Neural cell (in vitro differentiated cells): ENCODE results near the gene TROAP. TPM values are rescaled to one million over a fixed set of nuclear protein-coding genes. Genes with fewer than 3 reads are reported as not detected.

Experiments
- H2AFZ ChIP-seq: fragments of 200-600, 300-800 bp; sonication (generic), shearing (Covaris generic); 2 replicates; pipeline ENCODE4 v1.6.0; 2014; ENCODE audit warnings: low read depth, mild to moderate bottlenecking, antibody characterized with exemption, low read length, moderate library complexity
- H3F3A ChIP-seq: fragments of 200-600 bp; shearing (Covaris generic); 2 replicates; pipeline ENCODE4 v1.6.1; 2016; ENCODE audit warnings: mild to moderate bottlenecking, moderate library complexity, mixed read lengths, antibody characterized with exemption, low read length; ENCODE audit not compliant: insufficient read depth, poor library complexity, severe bottlenecking
- H3K27ac ChIP-seq: fragments of 200-600, 300-800 bp; sonication (generic), shearing (Covaris generic); 2 replicates; pipeline ENCODE4 v1.5.1; 2014; ENCODE audit warnings: mild to moderate bottlenecking, low read length, moderate library complexity
- H3K27me3 ChIP-seq: fragments of 300-800, 200-600 bp; sonication (generic), shearing (Covaris generic); 2 replicates; pipeline ENCODE4 v1.6.0; 2014; ENCODE audit warnings: mild to moderate bottlenecking, low read depth, low read length, moderate library complexity; ENCODE audit not compliant: insufficient read depth
- H3K36me3 ChIP-seq: fragments of 300-800, 200-600 bp; sonication (generic), shearing (Covaris generic); 2 replicates; pipeline ENCODE4 v1.5.1; 2014; ENCODE audit warnings: mild to moderate bottlenecking, antibody characterized with exemption, low read length, moderate library complexity; ENCODE audit not compliant: insufficient read depth
- H3K4me2 ChIP-seq: fragments of 300-800, 200-600 bp; sonication (generic), shearing (Covaris generic); 2 replicates; pipeline ENCODE4 v1.6.0; 2014; ENCODE audit warnings: mild to moderate bottlenecking, low read length
- H3K4me3 ChIP-seq: fragments of 300-800, 200-600 bp; sonication (generic), shearing (Covaris generic); 2 replicates; pipeline ENCODE4 v1.5.1; 2014; ENCODE audit warnings: mild to moderate bottlenecking, low read length, moderate library complexity
- H3K79me2 ChIP-seq: fragments of 200-600 bp; shearing (Covaris generic); replicated peaks from 2 replicates; pipeline ENCODE4 v1.6.0; 2014; ENCODE audit warnings: mild to moderate bottlenecking, low read length, moderate library complexity; ENCODE audit not compliant: insufficient read depth
- H3K9ac ChIP-seq: fragments of 300-800, 200-600 bp; sonication (generic), shearing (Covaris generic); 2 replicates; pipeline ENCODE4 v1.6.1; 2016; ENCODE audit warnings: mild to moderate bottlenecking, low read length, mixed read lengths
- H3K9me2 ChIP-seq: fragments of 200-600 bp; shearing (Covaris generic); 2 replicates; pipeline ENCODE4 v1.6.1; 2016; ENCODE audit warnings: mild to moderate bottlenecking, low read length, mixed read lengths; ENCODE audit not compliant: insufficient read depth
- H3K9me3 ChIP-seq: fragments of 200-600, 300-800 bp; sonication (generic), shearing (Covaris generic); 2 replicates; pipeline ENCODE4 v1.6.1; 2016; ENCODE audit warnings: mild to moderate bottlenecking, mixed run types, low read length, moderate library complexity, mixed read lengths
- H4K20me1 ChIP-seq: fragments of 200-600 bp; shearing (Covaris generic); 2 replicates; pipeline ENCODE4 v1.6.1; 2016; ENCODE audit warnings: mild to moderate bottlenecking, mixed run types; ENCODE audit not compliant: insufficient read depth
- MXI1 ChIP-seq: fragments of 450-650 bp; conservative IDR thresholded peaks from 2 replicates; pipeline ENCODE4 v1.6.1; 2014; ENCODE audit warnings: antibody characterized with exemption, mild to moderate bottlenecking; ENCODE audit not compliant: poor library complexity, severe bottlenecking
- POLR2AphosphoS5 ChIP-seq: IDR thresholded peaks from 2 replicates; pipeline ENCODE4 v1.6.1; 2012
- RAD21 ChIP-seq: fragments of 450-650 bp; conservative IDR thresholded peaks from 2 replicates; pipeline ENCODE4 v1.6.1; 2014; ENCODE audit warnings: antibody characterized with exemption, mild to moderate bottlenecking, moderate library complexity
- SMC3 ChIP-seq: fragments of 450-650 bp; conservative IDR thresholded peaks from 2 replicates; pipeline ENCODE4 v1.6.1; 2014; ENCODE audit warnings: antibody characterized with exemption, mild to moderate bottlenecking, moderate library complexity; ENCODE audit not compliant: poor library complexity
- TAF1 ChIP-seq: IDR thresholded peaks from 2 replicates; pipeline ENCODE4 v1.6.1; 2012; ENCODE audit warnings: low read depth
- polyA plus RNA-seq: library from polyadenylated mRNA; depleted of rRNA; stranded (reverse); fragments of >200 nt; gene quantifications from 2 replicates; pipeline ENCODE4 v1.2.3, GENCODE V29; 2014
- TF ChIP-seq, protein P1 (sequence below): IDR thresholded peaks from 2 replicates; pipeline ENCODE4 v1.6.1; 2012; ENCODE audit warnings: borderline replicate concordance

The TROAP gene
- polyA plus RNA-seq, 1 donor from 2014 or later, result 1.3 TPM

DNA sequence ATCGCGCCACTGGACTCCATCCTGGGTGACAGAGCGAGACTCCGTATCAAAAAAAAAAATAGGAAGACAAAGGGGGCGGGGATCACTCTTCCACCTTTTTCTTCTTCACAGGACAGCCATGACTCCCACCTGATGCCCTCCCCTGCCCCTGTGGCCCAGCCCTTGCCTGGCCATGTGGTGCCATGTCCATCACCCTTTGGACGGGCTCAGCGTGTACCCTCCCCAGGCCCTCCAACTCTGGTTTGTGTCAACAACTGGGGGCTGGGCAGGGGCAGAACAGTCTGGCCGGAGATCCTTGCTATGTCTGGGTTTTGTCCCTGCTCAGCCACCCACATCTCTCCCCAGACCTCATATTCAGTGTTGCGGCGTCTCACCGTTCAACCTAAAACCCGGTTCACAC is 5.8 kb downstream of the TROAP start:
- H2AFZ ChIP-seq, result no peak overlapping the region
- H3K4me2 ChIP-seq, result no peak overlapping the region

DNA sequence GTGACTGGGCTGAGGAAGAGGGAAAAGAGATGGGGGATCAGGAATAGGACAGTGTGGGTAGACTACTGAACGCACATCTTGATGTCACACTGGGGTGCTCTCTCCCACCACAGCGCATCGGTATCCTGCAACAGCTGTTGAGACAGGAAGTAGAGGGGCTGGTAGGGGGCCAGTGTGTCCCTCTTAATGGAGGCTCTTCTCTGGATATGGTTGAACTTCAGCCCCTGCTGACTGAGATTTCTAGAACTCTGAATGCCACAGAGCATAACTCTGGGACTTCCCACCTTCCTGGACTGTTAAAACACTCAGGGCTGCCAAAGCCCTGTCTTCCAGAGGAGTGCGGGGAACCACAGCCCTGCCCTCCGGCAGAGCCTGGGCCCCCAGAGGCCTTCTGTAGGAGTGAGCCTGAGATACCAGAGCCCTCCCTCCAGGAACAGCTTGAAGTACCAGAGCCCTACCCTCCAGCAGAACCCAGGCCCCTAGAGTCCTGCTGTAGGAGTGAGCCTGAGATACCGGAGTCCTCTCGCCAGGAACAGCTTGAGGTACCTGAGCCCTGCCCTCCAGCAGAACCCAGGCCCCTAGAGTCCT is 7.1 kb downstream of the TROAP start:
- Histone ChIP-seq H3K4me3 (no peak overlapping the region), H3K4me2 (no peak overlapping the region), H3K27me3 (peaks cover 30% of the 10 kb centered on the region), H3K9me3 (no peaks in the 10 kb centered on the region), H4K20me1 (no peaks in the 10 kb centered on the region), H3K9ac (no peak overlapping the region), H3K36me3 (no peaks in the 10 kb centered on the region), H2AFZ (no peak overlapping the region), H3K79me2 (no peaks in the 10 kb centered on the region), H3K27ac (no peak overlapping the region), H3K9me2 (no peaks in the 10 kb centered on the region), H3F3A (no peaks in the 10 kb centered on the region)
- TF ChIP-seq TAF1 (no peak), MXI1 (no peak)

More for the DNA sequence above, 5.8 kb downstream of the TROAP start:
- Histone ChIP-seq H3K4me3 (no peak overlapping the region), H3F3A (no peaks in the 10 kb centered on the region), H3K36me3 (no peaks in the 10 kb centered on the region), H4K20me1 (no peaks in the 10 kb centered on the region), H3K27me3 (peaks cover 18% of the 10 kb centered on the region), H3K9me3 (no peaks in the 10 kb centered on the region), H3K9me2 (no peaks in the 10 kb centered on the region), H3K79me2 (no peaks in the 10 kb centered on the region), H3K9ac (no peak overlapping the region), H3K27ac (no peak overlapping the region)
- TF ChIP-seq RAD21, result no peak

DNA sequence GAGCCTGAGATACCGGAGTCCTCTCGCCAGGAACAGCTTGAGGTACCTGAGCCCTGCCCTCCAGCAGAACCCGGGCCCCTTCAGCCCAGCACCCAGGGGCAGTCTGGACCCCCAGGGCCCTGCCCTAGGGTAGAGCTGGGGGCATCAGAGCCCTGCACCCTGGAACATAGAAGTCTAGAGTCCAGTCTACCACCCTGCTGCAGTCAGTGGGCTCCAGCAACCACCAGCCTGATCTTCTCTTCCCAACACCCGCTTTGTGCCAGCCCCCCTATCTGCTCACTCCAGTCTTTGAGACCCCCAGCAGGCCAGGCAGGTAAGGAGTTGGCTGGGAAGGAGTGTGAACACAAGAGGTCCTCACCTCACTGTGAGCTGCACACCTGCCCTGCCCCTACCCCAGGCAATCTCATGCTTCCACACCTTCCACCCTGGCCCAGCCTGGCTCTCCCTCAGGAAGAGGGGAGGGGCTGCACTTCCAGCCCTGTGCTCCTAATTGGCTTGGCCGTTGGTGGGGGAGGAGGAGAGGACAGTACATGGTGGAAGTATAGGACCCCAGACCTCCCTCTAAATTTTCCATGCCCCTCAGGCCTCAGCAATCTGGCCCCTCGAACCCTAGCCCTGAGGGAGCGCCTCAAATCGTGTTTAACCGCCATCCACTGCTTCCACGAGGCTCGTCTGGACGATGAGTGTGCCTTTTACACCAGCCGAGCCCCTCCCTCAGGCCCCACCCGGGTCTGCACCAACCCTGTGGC is 7.8 kb downstream of the TROAP start:
- no peak overlapping the region for H2AFZ ChIP-seq

More for the DNA sequence above, 7.8 kb downstream of the TROAP start:
- no peaks in the 10 kb centered on the region for H3F3A ChIP-seq
- no peaks in the 10 kb centered on the region for H3K79me2 ChIP-seq
- no peak overlapping the region for H3K4me3 ChIP-seq
- no peaks in the 10 kb centered on the region for H3K9me3 ChIP-seq
- no peaks in the 10 kb centered on the region for H3K9me2 ChIP-seq
- no peak for TF ChIP-seq SMC3
- TF ChIP-seq, protein P1, sequence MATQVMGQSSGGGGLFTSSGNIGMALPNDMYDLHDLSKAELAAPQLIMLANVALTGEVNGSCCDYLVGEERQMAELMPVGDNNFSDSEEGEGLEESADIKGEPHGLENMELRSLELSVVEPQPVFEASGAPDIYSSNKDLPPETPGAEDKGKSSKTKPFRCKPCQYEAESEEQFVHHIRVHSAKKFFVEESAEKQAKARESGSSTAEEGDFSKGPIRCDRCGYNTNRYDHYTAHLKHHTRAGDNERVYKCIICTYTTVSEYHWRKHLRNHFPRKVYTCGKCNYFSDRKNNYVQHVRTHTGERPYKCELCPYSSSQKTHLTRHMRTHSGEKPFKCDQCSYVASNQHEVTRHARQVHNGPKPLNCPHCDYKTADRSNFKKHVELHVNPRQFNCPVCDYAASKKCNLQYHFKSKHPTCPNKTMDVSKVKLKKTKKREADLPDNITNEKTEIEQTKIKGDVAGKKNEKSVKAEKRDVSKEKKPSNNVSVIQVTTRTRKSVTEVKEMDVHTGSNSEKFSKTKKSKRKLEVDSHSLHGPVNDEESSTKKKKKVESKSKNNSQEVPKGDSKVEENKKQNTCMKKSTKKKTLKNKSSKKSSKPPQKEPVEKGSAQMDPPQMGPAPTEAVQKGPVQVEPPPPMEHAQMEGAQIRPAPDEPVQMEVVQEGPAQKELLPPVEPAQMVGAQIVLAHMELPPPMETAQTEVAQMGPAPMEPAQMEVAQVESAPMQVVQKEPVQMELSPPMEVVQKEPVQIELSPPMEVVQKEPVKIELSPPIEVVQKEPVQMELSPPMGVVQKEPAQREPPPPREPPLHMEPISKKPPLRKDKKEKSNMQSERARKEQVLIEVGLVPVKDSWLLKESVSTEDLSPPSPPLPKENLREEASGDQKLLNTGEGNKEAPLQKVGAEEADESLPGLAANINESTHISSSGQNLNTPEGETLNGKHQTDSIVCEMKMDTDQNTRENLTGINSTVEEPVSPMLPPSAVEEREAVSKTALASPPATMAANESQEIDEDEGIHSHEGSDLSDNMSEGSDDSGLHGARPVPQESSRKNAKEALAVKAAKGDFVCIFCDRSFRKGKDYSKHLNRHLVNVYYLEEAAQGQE, result no peak
- TF ChIP-seq POLR2AphosphoS5, result no peak
- H3K27ac ChIP-seq, result no peak overlapping the region
- no peak overlapping the region for H3K9ac ChIP-seq
- peaks cover 37% of the 10 kb centered on the region for H3K27me3 ChIP-seq
- H3K36me3 ChIP-seq, result no peaks in the 10 kb centered on the region
- no peaks in the 10 kb centered on the region for H4K20me1 ChIP-seq
- no peak overlapping the region for H3K4me2 ChIP-seq
